OCI-LY1 (cell line): ENCODE measurements around the gene PRAMEF14.
"Not testable (repeated sequence)": the region's sequence is repeated elsewhere in the genome, so short reads cannot be mapped to it uniquely, and the experiment has no call there.

Experiments
- H2AFZ ChIP-seq: fragments of 200-600 bp; sonication (generic), shearing (Covaris generic); 2 replicates; pipeline ENCODE4 v1.6.0; 2014; ENCODE audit warnings: antibody characterized with exemption, mild to moderate bottlenecking, low read length
- H3F3A ChIP-seq: fragments of 200-600 bp; sonication (generic), shearing (Covaris generic); 2 replicates; pipeline ENCODE4 v1.6.0; 2014; ENCODE audit warnings: mild to moderate bottlenecking, antibody characterized with exemption, low read length, moderate library complexity; ENCODE audit not compliant: insufficient read depth
- H3K27ac ChIP-seq: fragments of 200-600 bp; sonication (generic); 2 replicates; pipeline ENCODE4 v1.5.1; 2014; ENCODE audit warnings: low read length, mixed run types, mild to moderate bottlenecking, low read depth; ENCODE audit not compliant: poor library complexity, severe bottlenecking
- H3K27me3 ChIP-seq: fragments of 200-600 bp; sonication (generic); 2 replicates; pipeline ENCODE4 v1.6.0; 2014; ENCODE audit warnings: antibody characterized with exemption, mild to moderate bottlenecking, low read length, moderate library complexity; ENCODE audit not compliant: insufficient read depth
- H3K36me3 ChIP-seq: fragments of 200-600 bp; sonication (generic); 2 replicates; pipeline ENCODE4 v1.6.1; 2014; ENCODE audit warnings: mild to moderate bottlenecking, antibody characterized with exemption, low read length, moderate library complexity, mixed read lengths; ENCODE audit not compliant: insufficient read depth
- H3K4me1 ChIP-seq: fragments of 200-600 bp; sonication (generic); 2 replicates; pipeline ENCODE4 v1.5.1; 2014; ENCODE audit warnings: mild to moderate bottlenecking, low read length, moderate library complexity; ENCODE audit not compliant: insufficient read depth, severe bottlenecking
- H3K4me2 ChIP-seq: fragments of 200-600 bp; sonication (generic), shearing (Covaris generic); 2 replicates; pipeline ENCODE4 v1.6.1; 2014; ENCODE audit warnings: low read length
- H3K4me3 ChIP-seq: fragments of 200-600 bp; sonication (generic); 2 replicates; pipeline ENCODE4 v1.5.1; 2014; ENCODE audit warnings: low read length, low read depth, mild to moderate bottlenecking, mixed read lengths; ENCODE audit not compliant: poor library complexity, severe bottlenecking
- H3K79me2 ChIP-seq: fragments of 200-600 bp; shearing (Covaris generic); 2 replicates; pipeline ENCODE4 v1.6.1; 2016; ENCODE audit warnings: mixed run types, low read length, mixed read lengths; ENCODE audit not compliant: insufficient read depth
- H3K9ac ChIP-seq: fragments of 200-600 bp; sonication (generic), shearing (Covaris generic); 2 replicates; pipeline ENCODE4 v1.6.1; 2014; ENCODE audit warnings: mild to moderate bottlenecking, low read length, mixed read lengths
- H3K9me2 ChIP-seq: fragments of 200-600 bp; sonication (generic), shearing (Covaris generic); 2 replicates; pipeline ENCODE4 v1.6.1; 2014; ENCODE audit warnings: low read depth, mild to moderate bottlenecking, low read length, mixed read lengths
- H3K9me3 ChIP-seq: fragments of 200-600 bp; shearing (Covaris generic); 2 replicates; pipeline ENCODE4 v1.6.1; 2014; ENCODE audit warnings: low read length, mixed read lengths
- H4K20me1 ChIP-seq: fragments of 200-600 bp; sonication (generic), shearing (Covaris generic); 2 replicates; pipeline ENCODE4 v1.6.0; 2016; ENCODE audit warnings: mild to moderate bottlenecking, low read length; ENCODE audit not compliant: insufficient read depth

The PRAMEF14 gene, protein sequence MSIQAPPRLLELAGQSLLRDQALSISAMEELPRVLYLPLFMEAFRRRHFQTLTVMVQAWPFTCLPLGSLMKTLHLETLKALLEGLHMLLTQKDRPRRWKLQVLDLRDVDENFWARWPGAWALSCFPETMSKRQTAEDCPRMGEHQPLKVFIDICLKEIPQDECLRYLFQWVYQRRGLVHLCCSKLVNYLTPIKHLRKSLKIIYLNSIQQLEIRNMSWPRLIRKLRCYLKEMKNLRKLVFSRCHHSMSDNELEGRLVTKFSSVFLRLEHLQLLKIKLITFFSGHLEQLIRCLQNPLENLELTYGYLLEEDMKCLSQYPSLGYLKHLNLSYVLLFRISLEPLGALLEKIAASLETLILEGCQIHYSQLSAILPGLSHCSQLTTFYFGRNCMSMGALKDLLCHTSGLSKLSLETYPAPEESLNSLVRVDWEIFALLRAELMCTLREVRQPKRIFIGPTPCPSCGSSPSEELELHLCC

DNA sequence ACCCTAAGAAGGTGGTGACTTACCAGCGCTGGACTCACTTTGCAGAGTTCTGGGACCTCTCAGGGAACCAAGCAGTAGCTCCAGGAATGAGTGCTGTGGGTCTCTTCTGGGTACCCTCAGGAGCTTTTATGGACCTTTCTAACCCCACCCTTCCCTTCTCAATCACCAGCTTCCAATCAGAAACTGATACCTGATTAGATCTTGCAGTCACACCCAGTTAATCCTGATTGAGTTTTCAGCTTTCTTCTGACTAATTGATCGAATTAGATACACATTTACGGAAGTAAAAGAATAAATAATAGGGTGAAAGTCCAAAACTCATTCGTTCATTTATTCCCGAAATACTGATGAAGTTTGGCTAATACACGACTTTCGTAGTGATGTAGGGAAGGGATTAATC is at the start of gene PRAMEF14:
Gene PRAMEF14, minus strand, starts transcription at position 101 of the 400 bp plus-strand sequence. CDS start 1,820 bp downstream, outside the sequence.
- H3K9ac ChIP-seq, H3K9me3 ChIP-seq, H3F3A ChIP-seq, H3K27me3 ChIP-seq, H3K4me2 ChIP-seq, H3K36me3 ChIP-seq, H3K27ac ChIP-seq, H3K9me2 ChIP-seq, H3K79me2 ChIP-seq, H4K20me1 ChIP-seq, H3K4me3 ChIP-seq, H3K4me1 ChIP-seq, H2AFZ ChIP-seq: not testable (repeated sequence)

DNA sequence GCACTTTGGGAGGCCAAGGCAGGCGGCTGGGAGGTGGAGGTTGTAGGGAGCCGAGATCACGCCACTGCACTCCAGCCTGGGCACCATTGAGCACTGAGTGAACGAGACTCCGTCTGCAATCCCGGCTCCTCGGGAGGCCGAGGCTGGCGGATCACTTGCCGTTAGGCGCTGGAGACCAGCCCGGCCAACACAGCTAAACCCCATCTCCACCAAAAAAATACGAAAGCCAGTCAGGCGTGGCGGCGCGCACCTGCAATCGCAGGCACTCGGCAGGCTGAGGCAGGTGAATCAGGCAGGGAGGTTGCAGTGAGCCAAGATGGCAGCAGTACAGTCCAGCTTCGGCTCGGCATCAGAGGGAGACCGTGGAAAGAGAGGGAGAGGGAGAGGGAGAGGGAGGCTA is 48.4 kb upstream of the PRAMEF14 start:
- H3K79me2 ChIP-seq, H3K9me3 ChIP-seq, H3K9ac ChIP-seq, H3K27me3 ChIP-seq, H3K27ac ChIP-seq, H3K36me3 ChIP-seq, H4K20me1 ChIP-seq, H3K4me1 ChIP-seq, H3K4me3 ChIP-seq, H3K4me2 ChIP-seq, H2AFZ ChIP-seq, H3K9me2 ChIP-seq, H3F3A ChIP-seq: not testable (repeated sequence)

DNA sequence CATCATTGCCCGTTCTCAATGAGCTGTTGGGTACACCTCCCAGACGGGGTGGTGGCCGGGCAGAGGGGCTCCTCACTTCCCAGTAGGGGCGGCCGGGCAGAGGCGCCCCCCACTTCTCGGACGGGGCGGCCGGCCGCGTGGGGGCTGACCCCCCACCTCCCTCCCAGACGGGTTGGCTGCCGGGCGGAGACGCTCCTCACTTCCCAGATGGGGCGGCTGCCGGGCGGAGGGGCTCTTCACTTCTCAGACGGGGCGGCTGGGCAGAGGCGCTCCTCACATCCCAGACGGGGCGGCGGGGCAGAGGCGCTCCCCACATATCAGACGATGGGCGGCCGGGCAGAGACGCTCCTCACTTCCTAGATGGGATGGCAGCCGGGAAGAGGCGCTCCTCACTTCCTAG is 47.8 kb upstream of the PRAMEF14 start:
- H3K9me3 ChIP-seq, H3K9ac ChIP-seq, H3K4me2 ChIP-seq, H3K9me2 ChIP-seq, H3K4me3 ChIP-seq, H3K36me3 ChIP-seq, H2AFZ ChIP-seq, H3K4me1 ChIP-seq, H3F3A ChIP-seq, H3K27ac ChIP-seq, H3K27me3 ChIP-seq, H3K79me2 ChIP-seq, H4K20me1 ChIP-seq: not testable (repeated sequence)

DNA sequence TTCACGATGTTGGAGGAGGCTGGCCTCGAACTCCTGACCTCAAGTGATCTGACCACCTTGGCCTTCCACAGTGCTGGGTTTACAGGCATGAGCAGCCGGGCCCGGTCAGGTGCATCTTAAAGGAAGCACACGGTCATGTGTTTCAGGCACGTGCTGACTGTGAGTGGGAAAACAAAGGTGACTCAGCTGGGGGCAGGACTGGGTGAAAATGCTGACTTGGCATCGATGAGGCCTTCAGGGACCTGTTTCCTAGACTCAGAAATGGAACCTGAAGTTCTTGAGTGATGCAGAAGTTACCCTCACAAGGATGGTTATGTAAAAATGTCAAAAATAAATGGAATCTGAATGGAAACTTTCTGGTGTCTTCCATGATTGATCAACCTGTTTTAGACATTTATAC is 46.1 kb upstream of the PRAMEF14 start:
- H3K27ac ChIP-seq, H3K79me2 ChIP-seq, H3K36me3 ChIP-seq, H3K4me1 ChIP-seq, H3K4me3 ChIP-seq, H3K9ac ChIP-seq, H3K9me2 ChIP-seq, H4K20me1 ChIP-seq, H3K4me2 ChIP-seq, H3F3A ChIP-seq, H2AFZ ChIP-seq, H3K9me3 ChIP-seq, H3K27me3 ChIP-seq: not testable (repeated sequence)

DNA sequence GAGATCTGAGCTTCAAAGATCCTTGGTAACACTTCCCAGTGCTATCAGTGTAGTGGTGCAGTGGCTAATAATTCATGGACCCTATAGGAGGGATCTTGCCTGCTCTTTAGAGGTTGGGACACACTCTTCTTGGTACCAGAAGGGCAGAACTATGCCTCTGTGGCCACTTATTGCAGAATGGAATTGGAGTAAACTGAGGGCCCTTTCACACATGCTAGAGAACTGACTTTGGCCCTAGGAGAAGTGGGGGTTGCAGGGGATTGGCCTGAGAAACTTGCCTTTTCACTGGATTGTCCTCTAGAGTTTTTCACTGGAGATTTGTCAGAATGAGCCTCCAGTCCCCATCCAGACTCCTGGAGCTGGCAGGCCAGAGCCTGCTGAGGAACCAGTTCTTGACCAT is 42.4 kb upstream of the PRAMEF14 start, which contains the start of gene PRAMEF17:
Gene PRAMEF17, plus strand, starts transcription at position 301 of the 400 bp plus-strand sequence. Its CDS starts 26 bp downstream, at position 327.
- H3K79me2 ChIP-seq, H3K4me1 ChIP-seq, H3K9me3 ChIP-seq, H3K9me2 ChIP-seq, H3K27ac ChIP-seq, H3F3A ChIP-seq, H4K20me1 ChIP-seq, H3K4me3 ChIP-seq, H3K4me2 ChIP-seq, H3K36me3 ChIP-seq, H2AFZ ChIP-seq, H3K9ac ChIP-seq, H3K27me3 ChIP-seq: not testable (repeated sequence)

DNA sequence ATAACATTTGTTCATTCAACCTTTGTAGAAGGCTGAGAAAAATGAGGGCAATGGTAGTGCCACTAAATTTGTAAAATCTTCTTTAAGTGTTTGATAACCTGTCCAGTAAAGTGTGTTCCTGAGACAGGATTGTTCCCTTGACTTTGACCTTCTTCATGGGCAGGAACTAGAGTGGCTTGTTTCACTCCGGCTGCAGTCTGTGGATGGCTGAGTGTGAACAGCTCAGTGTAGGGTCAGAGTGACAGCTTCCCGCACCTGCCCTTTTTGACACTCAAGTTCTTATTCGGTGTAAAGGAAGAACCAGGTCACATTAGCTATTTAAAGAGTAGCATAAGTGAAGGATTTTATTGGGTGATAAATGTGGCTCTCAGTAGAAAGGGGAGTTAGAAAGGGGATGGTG is 33.4 kb upstream of the PRAMEF14 start:
- not testable (repeated sequence) for H3K9me3 ChIP-seq, H3K9me2 ChIP-seq, H2AFZ ChIP-seq, H3K4me3 ChIP-seq, H3K27me3 ChIP-seq, H4K20me1 ChIP-seq, H3K27ac ChIP-seq, H3K4me2 ChIP-seq, H3K36me3 ChIP-seq, H3K79me2 ChIP-seq, H3K9ac ChIP-seq, H3F3A ChIP-seq, H3K4me1 ChIP-seq

DNA sequence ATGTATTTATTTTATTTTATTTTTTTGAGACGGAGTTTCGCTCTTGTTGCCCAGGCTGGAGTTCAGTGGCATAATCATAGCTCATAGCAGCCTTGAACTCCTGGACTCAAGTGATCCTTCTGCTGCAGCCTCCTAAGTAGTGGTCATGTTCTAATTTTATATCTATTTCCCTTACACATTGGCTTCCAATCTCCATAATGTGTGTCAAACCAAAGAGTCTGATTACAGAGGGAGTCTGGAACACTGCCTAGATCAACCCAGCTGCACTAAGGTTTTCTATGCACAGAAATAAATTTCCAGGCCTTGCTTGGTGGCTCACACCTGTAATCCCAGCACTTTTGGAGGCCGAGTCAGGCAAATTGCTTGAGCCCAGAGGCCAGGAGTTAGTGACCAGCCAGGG is 32.0 kb upstream of the PRAMEF14 start:
- H3K4me2 ChIP-seq, H3F3A ChIP-seq, H2AFZ ChIP-seq, H3K36me3 ChIP-seq, H3K27me3 ChIP-seq, H3K9me3 ChIP-seq, H3K9ac ChIP-seq, H4K20me1 ChIP-seq, H3K4me3 ChIP-seq, H3K79me2 ChIP-seq, H3K27ac ChIP-seq, H3K9me2 ChIP-seq, H3K4me1 ChIP-seq: not testable (repeated sequence)
